Neural cell (in vitro differentiated cells): Measurements from ENCODE around the gene CCDC182. TPM values are rescaled to one million over a fixed set of nuclear protein-coding genes. Genes with fewer than 3 reads are reported as not detected.

Source experiments
- H2AFZ ChIP-seq: fragments of 200-600, 300-800 bp; sonication (generic), shearing (Covaris generic); 2 replicates; pipeline ENCODE4 v1.6.0; 2014; ENCODE audit warnings: low read depth, mild to moderate bottlenecking, antibody characterized with exemption, low read length, moderate library complexity
- H3F3A ChIP-seq: fragments of 200-600 bp; shearing (Covaris generic); 2 replicates; pipeline ENCODE4 v1.6.1; 2016; ENCODE audit warnings: mild to moderate bottlenecking, moderate library complexity, mixed read lengths, antibody characterized with exemption, low read length; ENCODE audit not compliant: insufficient read depth, poor library complexity, severe bottlenecking
- H3K27ac ChIP-seq: fragments of 200-600, 300-800 bp; sonication (generic), shearing (Covaris generic); 2 replicates; pipeline ENCODE4 v1.5.1; 2014; ENCODE audit warnings: mild to moderate bottlenecking, low read length, moderate library complexity
- H3K27me3 ChIP-seq: fragments of 300-800, 200-600 bp; sonication (generic), shearing (Covaris generic); 2 replicates; pipeline ENCODE4 v1.6.0; 2014; ENCODE audit warnings: mild to moderate bottlenecking, low read depth, low read length, moderate library complexity; ENCODE audit not compliant: insufficient read depth
- H3K36me3 ChIP-seq: fragments of 300-800, 200-600 bp; sonication (generic), shearing (Covaris generic); 2 replicates; pipeline ENCODE4 v1.5.1; 2014; ENCODE audit warnings: mild to moderate bottlenecking, antibody characterized with exemption, low read length, moderate library complexity; ENCODE audit not compliant: insufficient read depth
- H3K4me2 ChIP-seq: fragments of 300-800, 200-600 bp; sonication (generic), shearing (Covaris generic); 2 replicates; pipeline ENCODE4 v1.6.0; 2014; ENCODE audit warnings: mild to moderate bottlenecking, low read length
- H3K4me3 ChIP-seq: fragments of 300-800, 200-600 bp; sonication (generic), shearing (Covaris generic); 2 replicates; pipeline ENCODE4 v1.5.1; 2014; ENCODE audit warnings: mild to moderate bottlenecking, low read length, moderate library complexity
- H3K79me2 ChIP-seq: fragments of 200-600 bp; shearing (Covaris generic); replicated peaks from 2 replicates; pipeline ENCODE4 v1.6.0; 2014; ENCODE audit warnings: mild to moderate bottlenecking, low read length, moderate library complexity; ENCODE audit not compliant: insufficient read depth
- H3K9ac ChIP-seq: fragments of 300-800, 200-600 bp; sonication (generic), shearing (Covaris generic); 2 replicates; pipeline ENCODE4 v1.6.1; 2016; ENCODE audit warnings: mild to moderate bottlenecking, low read length, mixed read lengths
- H3K9me2 ChIP-seq: fragments of 200-600 bp; shearing (Covaris generic); 2 replicates; pipeline ENCODE4 v1.6.1; 2016; ENCODE audit warnings: mild to moderate bottlenecking, low read length, mixed read lengths; ENCODE audit not compliant: insufficient read depth
- H3K9me3 ChIP-seq: fragments of 200-600, 300-800 bp; sonication (generic), shearing (Covaris generic); 2 replicates; pipeline ENCODE4 v1.6.1; 2016; ENCODE audit warnings: mild to moderate bottlenecking, mixed run types, low read length, moderate library complexity, mixed read lengths
- H4K20me1 ChIP-seq: fragments of 200-600 bp; shearing (Covaris generic); 2 replicates; pipeline ENCODE4 v1.6.1; 2016; ENCODE audit warnings: mild to moderate bottlenecking, mixed run types; ENCODE audit not compliant: insufficient read depth
- CTCF ChIP-seq: fragments of 450-650 bp; IDR thresholded peaks from 2 replicates; pipeline ENCODE4 v1.5.1; 2014; ENCODE audit warnings: antibody characterized with exemption, mild to moderate bottlenecking, moderate library complexity; ENCODE audit not compliant: poor library complexity, severe bottlenecking
- EP300 ChIP-seq: fragments of 450-650 bp; conservative IDR thresholded peaks from 2 replicates; pipeline ENCODE4 v1.6.1; 2014; ENCODE audit warnings: antibody characterized with exemption, mild to moderate bottlenecking, moderate library complexity; ENCODE audit not compliant: poor library complexity, severe bottlenecking
- EZH2 ChIP-seq: fragments of 200-600, 300-800 bp; shearing (Covaris generic), sonication (generic); IDR thresholded peaks from 2 replicates; pipeline ENCODE4 v1.6.1; 2014; ENCODE audit warnings: antibody characterized with exemption, low read length, borderline replicate concordance, mild to moderate bottlenecking; ENCODE audit not compliant: insufficient read depth, poor library complexity, severe bottlenecking
- MXI1 ChIP-seq: fragments of 450-650 bp; conservative IDR thresholded peaks from 2 replicates; pipeline ENCODE4 v1.6.1; 2014; ENCODE audit warnings: antibody characterized with exemption, mild to moderate bottlenecking; ENCODE audit not compliant: poor library complexity, severe bottlenecking
- POLR2AphosphoS5 ChIP-seq: IDR thresholded peaks from 2 replicates; pipeline ENCODE4 v1.6.1; 2012
- RAD21 ChIP-seq: fragments of 450-650 bp; conservative IDR thresholded peaks from 2 replicates; pipeline ENCODE4 v1.6.1; 2014; ENCODE audit warnings: antibody characterized with exemption, mild to moderate bottlenecking, moderate library complexity
- SMC3 ChIP-seq: fragments of 450-650 bp; conservative IDR thresholded peaks from 2 replicates; pipeline ENCODE4 v1.6.1; 2014; ENCODE audit warnings: antibody characterized with exemption, mild to moderate bottlenecking, moderate library complexity; ENCODE audit not compliant: poor library complexity
- TAF1 ChIP-seq: IDR thresholded peaks from 2 replicates; pipeline ENCODE4 v1.6.1; 2012; ENCODE audit warnings: low read depth
- polyA plus RNA-seq: library from polyadenylated mRNA; depleted of rRNA; stranded (reverse); fragments of >200 nt; gene quantifications from 2 replicates; pipeline ENCODE4 v1.2.3, GENCODE V29; 2014
- TF ChIP-seq, protein P1 (sequence below): IDR thresholded peaks from 2 replicates; pipeline ENCODE4 v1.6.1; 2012; ENCODE audit warnings: borderline replicate concordance

CCDC182 gene
- polyA plus RNA-seq, 1 donor from 2014 or later = not detected

- Histone ChIP-seq H3K36me3 (no peaks in the 10 kb centered on the region), H3K27me3 (no peaks in the 10 kb centered on the region), H3K27ac (no peak overlapping the region), H3F3A (no peaks in the 10 kb centered on the region), H3K4me2 (no peak overlapping the region), H3K4me3 (no peak overlapping the region), H3K9ac (no peak overlapping the region), H2AFZ (no peak overlapping the region), H4K20me1 (no peaks in the 10 kb centered on the region), H3K9me3 (no peaks in the 10 kb centered on the region), H3K9me2 (no peaks in the 10 kb centered on the region), H3K79me2 (no peaks in the 10 kb centered on the region)
- TF ChIP-seq, protein P1, sequence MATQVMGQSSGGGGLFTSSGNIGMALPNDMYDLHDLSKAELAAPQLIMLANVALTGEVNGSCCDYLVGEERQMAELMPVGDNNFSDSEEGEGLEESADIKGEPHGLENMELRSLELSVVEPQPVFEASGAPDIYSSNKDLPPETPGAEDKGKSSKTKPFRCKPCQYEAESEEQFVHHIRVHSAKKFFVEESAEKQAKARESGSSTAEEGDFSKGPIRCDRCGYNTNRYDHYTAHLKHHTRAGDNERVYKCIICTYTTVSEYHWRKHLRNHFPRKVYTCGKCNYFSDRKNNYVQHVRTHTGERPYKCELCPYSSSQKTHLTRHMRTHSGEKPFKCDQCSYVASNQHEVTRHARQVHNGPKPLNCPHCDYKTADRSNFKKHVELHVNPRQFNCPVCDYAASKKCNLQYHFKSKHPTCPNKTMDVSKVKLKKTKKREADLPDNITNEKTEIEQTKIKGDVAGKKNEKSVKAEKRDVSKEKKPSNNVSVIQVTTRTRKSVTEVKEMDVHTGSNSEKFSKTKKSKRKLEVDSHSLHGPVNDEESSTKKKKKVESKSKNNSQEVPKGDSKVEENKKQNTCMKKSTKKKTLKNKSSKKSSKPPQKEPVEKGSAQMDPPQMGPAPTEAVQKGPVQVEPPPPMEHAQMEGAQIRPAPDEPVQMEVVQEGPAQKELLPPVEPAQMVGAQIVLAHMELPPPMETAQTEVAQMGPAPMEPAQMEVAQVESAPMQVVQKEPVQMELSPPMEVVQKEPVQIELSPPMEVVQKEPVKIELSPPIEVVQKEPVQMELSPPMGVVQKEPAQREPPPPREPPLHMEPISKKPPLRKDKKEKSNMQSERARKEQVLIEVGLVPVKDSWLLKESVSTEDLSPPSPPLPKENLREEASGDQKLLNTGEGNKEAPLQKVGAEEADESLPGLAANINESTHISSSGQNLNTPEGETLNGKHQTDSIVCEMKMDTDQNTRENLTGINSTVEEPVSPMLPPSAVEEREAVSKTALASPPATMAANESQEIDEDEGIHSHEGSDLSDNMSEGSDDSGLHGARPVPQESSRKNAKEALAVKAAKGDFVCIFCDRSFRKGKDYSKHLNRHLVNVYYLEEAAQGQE = no peak
- no peak for TF ChIP-seq TAF1
- TF ChIP-seq EZH2 = no peak
These were observed 1.1 kb upstream of the CCDC182 start for GRCh38 chr17:57746221-57746620.

- no peaks in the 10 kb centered on the region for H3K36me3 ChIP-seq
- no peak for TF ChIP-seq TAF1
- no peak for TF ChIP-seq MXI1
- TF ChIP-seq, protein P1 = no peak
- TF ChIP-seq POLR2AphosphoS5 = no peak
- no peak for TF ChIP-seq RAD21
- TF ChIP-seq SMC3 = no peak
- TF ChIP-seq EP300 = no peak
- TF ChIP-seq EZH2 = no peak
- TF ChIP-seq CTCF = no peak
- no peaks in the 10 kb centered on the region for H3F3A ChIP-seq
- no peak overlapping the region for H3K4me3 ChIP-seq
- H3K9ac ChIP-seq = no peak overlapping the region
- no peaks in the 10 kb centered on the region for H4K20me1 ChIP-seq
- no peaks in the 10 kb centered on the region for H3K9me3 ChIP-seq
- no peaks in the 10 kb centered on the region for H3K27me3 ChIP-seq
- no peak overlapping the region for H3K4me2 ChIP-seq
- H2AFZ ChIP-seq = no peak overlapping the region
- H3K27ac ChIP-seq = no peak overlapping the region
- H3K9me2 ChIP-seq = no peaks in the 10 kb centered on the region
- no peaks in the 10 kb centered on the region for H3K79me2 ChIP-seq
These were observed 616 bp downstream of the CCDC182 start for GRCh38 chr17:57744195-57745170.
